PC-3 (cell line): ENCODE measurements around the gene TSPAN9. TPM values are rescaled to one million over a fixed set of nuclear protein-coding genes. Genes with fewer than 3 reads are reported as not detected.

Experiments used
- ATAC-seq: fragments of 200-7000 bp; cut with Tn5 transposase; 2 replicates; pipeline ENCODE4 v1.9.1; 2020; ENCODE audit warnings: mild to moderate bottlenecking, moderate library complexity
- BruUV-seq: library from RNA; stranded (reverse); fragments of 400-500 nt; replicated peaks from 2 replicates; lab custom pipeline; 2021; lab: Mats Ljungman, UMichigan
- CTCF ChIA-PET: fragments of 300-600 bp; sonication (Branson Sonifier 250); formaldehyde crosslinking; loops from one replicate; lab custom pipeline; 2022; ENCODE audit warnings: antibody characterized with exemption; lab: Charles Lee
- POLR2A ChIA-PET: fragments of 300-600 bp; sonication (Branson Sonifier 250); formaldehyde crosslinking; loops from one replicate; lab custom pipeline; 2022; ENCODE audit warnings: antibody characterized with exemption; ENCODE audit not compliant: unreplicated experiment; lab: Charles Lee
- DNase-seq: peaks from one replicate; pipeline ENCODE4 v3.0.0-alpha.2; 2015
- H2AFZ ChIP-seq: fragments of 300-600 bp; sonication (generic); 2 replicates; pipeline ENCODE4 v1.6.0; 2016; ENCODE audit warnings: antibody characterized with exemption, low read length
- H3F3A ChIP-seq: fragments of 300-600 bp; sonication (generic); one replicate; pipeline ENCODE4 v1.6.0; 2017; ENCODE audit warnings: antibody characterized with exemption, low read length, control low read depth, mild to moderate bottlenecking; ENCODE audit not compliant: unreplicated experiment
- H3K27ac ChIP-seq: fragments of 300-600 bp; sonication (generic); 2 replicates; pipeline ENCODE4 v1.5.1; 2016; ENCODE audit warnings: mild to moderate bottlenecking, low read length
- H3K27me3 ChIP-seq: fragments of 300-600 bp; sonication (generic); 2 replicates; pipeline ENCODE4 v1.6.1; 2016; ENCODE audit warnings: low read length, mixed read lengths
- H3K36me3 ChIP-seq: fragments of 300-600 bp; sonication (generic); 2 replicates; pipeline ENCODE4 v1.6.1; 2016; ENCODE audit warnings: low read depth, mixed run types, low read length, mixed read lengths
- H3K4me1 ChIP-seq: fragments of 300-600 bp; sonication (generic); 2 replicates; pipeline ENCODE4 v1.5.1; 2016; ENCODE audit warnings: low read length; ENCODE audit not compliant: insufficient read depth
- H3K4me2 ChIP-seq: fragments of 300-600 bp; sonication (generic); 2 replicates; pipeline ENCODE4 v1.6.0; 2016; ENCODE audit warnings: low read length
- H3K4me3 ChIP-seq: fragments of 300-600 bp; sonication (generic); 2 replicates; pipeline ENCODE4 v1.5.1; 2016; ENCODE audit warnings: mild to moderate bottlenecking, low read length, mixed read lengths
- H3K79me2 ChIP-seq: fragments of 300-600 bp; sonication (generic); 2 replicates; pipeline ENCODE4 v1.6.1; 2017; ENCODE audit warnings: low read length, mixed read lengths
- H3K9ac ChIP-seq: fragments of 300-600 bp; sonication (generic); 2 replicates; pipeline ENCODE4 v1.6.0; 2016; ENCODE audit warnings: mild to moderate bottlenecking, low read length
- H3K9me2 ChIP-seq: fragments of 300-600 bp; sonication (generic); replicated peaks from 2 replicates; pipeline ENCODE4 v1.6.1; 2016; ENCODE audit warnings: mixed run types, low read length, mixed read lengths
- H3K9me3 ChIP-seq: fragments of 300-600 bp; sonication (generic); 2 replicates; pipeline ENCODE4 v1.6.1; 2016; ENCODE audit warnings: low read length, mixed read lengths
- H4K20me1 ChIP-seq: fragments of 300-600 bp; sonication (generic); 2 replicates; pipeline ENCODE4 v1.6.1; 2016; ENCODE audit warnings: low read length, mixed read lengths
- CTCF ChIP-seq: fragments of 300-600 bp; sonication (generic); conservative IDR thresholded peaks from 2 replicates; pipeline ENCODE4 v1.5.1; 2017; ENCODE audit warnings: antibody characterized with exemption, low read depth, mild to moderate bottlenecking, low read length
- EZH2 ChIP-seq: fragments of 300-600 bp; sonication (generic); IDR thresholded peaks from one replicate; pipeline ENCODE4 v1.6.1; 2017; ENCODE audit warnings: antibody characterized with exemption, mild to moderate bottlenecking, low read length; ENCODE audit not compliant: unreplicated experiment
- EZH2phosphoT487 ChIP-seq: fragments of 300-600 bp; sonication (generic); IDR thresholded peaks from 2 replicates; pipeline ENCODE4 v1.6.1; 2018; ENCODE audit warnings: mild to moderate bottlenecking, antibody characterized with exemption, low read length, borderline replicate concordance
- intact Hi-C: fragments of 100-400 bp; cut with micrococcal nuclease; formaldehyde crosslinking; loops from 2 replicates; pipeline ENCODE4 v1.9.0; 2023
- total RNA-seq: library from RNA; depleted of rRNA; stranded (reverse); fragments of >200 nt; gene quantifications from 2 replicates; pipeline ENCODE4 v1.2.3, GENCODE V29; 2014

The TSPAN9 gene
- total RNA-seq, 1 experiment from 2014 or later, result 6.2 TPM

- no peaks in the 10 kb centered on the region for H3K27me3 ChIP-seq
- no peaks in the 10 kb centered on the region for H4K20me1 ChIP-seq
- H3K36me3 ChIP-seq, result no peaks in the 10 kb centered on the region
- H3K4me1 ChIP-seq, result no peaks in the 10 kb centered on the region
- H2AFZ ChIP-seq, result no peak overlapping the region
- no peak overlapping the region for H3K4me3 ChIP-seq
- H3K9me3 ChIP-seq, result no peaks in the 10 kb centered on the region
- H3K27ac ChIP-seq, result no peak overlapping the region
- no peak overlapping the region for H3K4me2 ChIP-seq
- no peak for ATAC-seq
- CTCF ChIA-PET, result no interaction called here
- no peaks in the 10 kb centered on the region for H3F3A ChIP-seq
- DNase-seq, result no peak
- BruUV-seq, result no TSS peak
- intact Hi-C loops, result no loop called here
- no peaks in the 10 kb centered on the region for H3K79me2 ChIP-seq
- no peak overlapping the region for H3K9ac ChIP-seq
- TF ChIP-seq CTCF, result no peak
- no peak for TF ChIP-seq EZH2phosphoT487
- no peak for TF ChIP-seq EZH2
- POLR2A ChIA-PET, result no interaction called here
- no peaks in the 10 kb centered on the region for H3K9me2 ChIP-seq
Measured at GRCh38 chr12:3160081-3160480, 82.9 kb downstream of the TSPAN9 start.

GRCh38 chr12:3161861-3162260 lies 84.7 kb downstream of the TSPAN9 start:
- Histone ChIP-seq H3K36me3 (no peaks in the 10 kb centered on the region), H3K4me2 (no peak overlapping the region), H3K9me3 (no peaks in the 10 kb centered on the region), H3K4me1 (no peaks in the 10 kb centered on the region), H3K27me3 (no peaks in the 10 kb centered on the region), H3F3A (no peaks in the 10 kb centered on the region), H3K9me2 (no peaks in the 10 kb centered on the region), H3K9ac (no peak overlapping the region), H3K27ac (no peak overlapping the region), H2AFZ (no peak overlapping the region), H4K20me1 (no peaks in the 10 kb centered on the region), H3K79me2 (no peaks in the 10 kb centered on the region), H3K4me3 (no peak overlapping the region)
- no TSS peak for BruUV-seq
- ChIA-PET POLR2A (no interaction called here), CTCF (no interaction called here)
- TF ChIP-seq CTCF, result no peak
- no peak for TF ChIP-seq EZH2
- no peak for TF ChIP-seq EZH2phosphoT487
- ATAC-seq (no peak), DNase-seq (no peak)
- intact Hi-C loops, result no loop called here

GRCh38 chr12:3164454-3165077 lies 87.4 kb downstream of the TSPAN9 start:
- intact Hi-C loops, result no loop called here
- POLR2A ChIA-PET, result no interaction called here
- BruUV-seq, result no TSS peak
- H3K27ac ChIP-seq, result no peak overlapping the region
- H3K36me3 ChIP-seq, result no peaks in the 10 kb centered on the region
- no peaks in the 10 kb centered on the region for H3K9me3 ChIP-seq
- CTCF ChIA-PET, result no interaction called here
- no peaks in the 10 kb centered on the region for H3F3A ChIP-seq
- H3K9ac ChIP-seq, result no peak overlapping the region
- H3K9me2 ChIP-seq, result no peaks in the 10 kb centered on the region
- no peak for TF ChIP-seq EZH2phosphoT487
- TF ChIP-seq EZH2, result no peak
- no peak for TF ChIP-seq CTCF
- H3K79me2 ChIP-seq, result no peaks in the 10 kb centered on the region
- no peak overlapping the region for H2AFZ ChIP-seq
- no peak for DNase-seq
- no peaks in the 10 kb centered on the region for H3K27me3 ChIP-seq
- H3K4me2 ChIP-seq, result no peak overlapping the region
- no peak for ATAC-seq
- no peaks in the 10 kb centered on the region for H4K20me1 ChIP-seq
- H3K4me3 ChIP-seq, result no peak overlapping the region
- peaks cover 16% of the 10 kb centered on the region for H3K4me1 ChIP-seq
